Activated CD8-positive, alpha-beta memory T cell treated with anti-CD3 and anti-CD28 coated beads for 36 hours (primary cell): Measurements from ENCODE around the gene RDH5. TPM values are rescaled to one million over a fixed set of nuclear protein-coding genes. Genes with fewer than 3 reads are reported as not detected.

Source experiments
- CTCF ChIA-PET: fragments of 350-600 bp; sonication (Branson Sonifier 250); formaldehyde crosslinking; loops from one replicate; lab custom pipeline; 2021; ENCODE audit warnings: antibody characterized with exemption; lab: Charles Lee
- POLR2A ChIA-PET: fragments of 350-600 bp; sonication (Branson Sonifier 250); formaldehyde crosslinking; loops from one replicate; lab custom pipeline; 2021; ENCODE audit warnings: antibody characterized with exemption; lab: Charles Lee
- total RNA-seq, 2 experiments: library from RNA; stranded (reverse); gene quantifications; one replicate each; pipeline ENCODE4 v1.2.3, GENCODE V29; 2021

The RDH5 gene
- total RNA-seq, 2 experiments from 2014 or later: 4.9 to 5.2 TPM

DNA sequence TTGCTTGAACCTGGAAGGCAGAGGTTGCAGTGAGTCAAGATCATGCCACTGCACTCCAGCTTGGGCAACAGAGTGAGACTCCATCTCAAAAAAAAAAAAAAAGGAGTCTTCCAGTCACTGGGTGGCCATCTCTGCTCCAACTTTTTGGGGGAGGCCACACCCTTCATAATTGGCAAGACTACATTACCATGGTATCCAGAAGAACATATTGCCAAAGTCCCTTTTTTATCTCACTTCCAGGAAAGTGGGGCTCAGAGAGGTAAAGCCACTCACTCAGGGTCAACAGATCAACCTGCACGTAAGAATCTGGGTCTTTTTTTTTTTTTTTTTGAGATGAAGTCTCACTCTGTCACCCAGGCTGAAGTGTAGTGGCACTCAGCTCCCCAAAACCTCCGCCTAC is 13.7 kb downstream of the RDH5 start:
- CTCF ChIA-PET: interaction anchor here (0.8 kb wide), 1 partner anchor 52 kb away, joined by 4 read pairs; a partner anchor contains a TSS
- POLR2A ChIA-PET: interaction anchor here (0.8 kb wide), 1 partner anchor 17 kb away, joined by 7 read pairs; no protein-coding TSS in a partner anchor

GRCh38 chr12:55734595-55734994 is 14.4 kb downstream of the RDH5 start:
- CTCF ChIA-PET: interaction anchor here (1.1 kb wide), 1 partner anchor 29 kb away, joined by 4 read pairs; no protein-coding TSS in a partner anchor
- POLR2A ChIA-PET: interaction anchor here (0.8 kb wide), 1 partner anchor 18 kb away, joined by 7 read pairs; no protein-coding TSS in a partner anchor

- ChIA-PET CTCF (interaction anchor here (1.6 to 4.0 kb wide), 2 partner anchors 7 to 12 kb away, joined by 14 to 38 read pairs; partner anchors contain the start of gene CD63), POLR2A (no interaction called here)
Observed at GRCh38 chr12:55736076-55736475, 15.9 kb downstream of the RDH5 start.

DNA sequence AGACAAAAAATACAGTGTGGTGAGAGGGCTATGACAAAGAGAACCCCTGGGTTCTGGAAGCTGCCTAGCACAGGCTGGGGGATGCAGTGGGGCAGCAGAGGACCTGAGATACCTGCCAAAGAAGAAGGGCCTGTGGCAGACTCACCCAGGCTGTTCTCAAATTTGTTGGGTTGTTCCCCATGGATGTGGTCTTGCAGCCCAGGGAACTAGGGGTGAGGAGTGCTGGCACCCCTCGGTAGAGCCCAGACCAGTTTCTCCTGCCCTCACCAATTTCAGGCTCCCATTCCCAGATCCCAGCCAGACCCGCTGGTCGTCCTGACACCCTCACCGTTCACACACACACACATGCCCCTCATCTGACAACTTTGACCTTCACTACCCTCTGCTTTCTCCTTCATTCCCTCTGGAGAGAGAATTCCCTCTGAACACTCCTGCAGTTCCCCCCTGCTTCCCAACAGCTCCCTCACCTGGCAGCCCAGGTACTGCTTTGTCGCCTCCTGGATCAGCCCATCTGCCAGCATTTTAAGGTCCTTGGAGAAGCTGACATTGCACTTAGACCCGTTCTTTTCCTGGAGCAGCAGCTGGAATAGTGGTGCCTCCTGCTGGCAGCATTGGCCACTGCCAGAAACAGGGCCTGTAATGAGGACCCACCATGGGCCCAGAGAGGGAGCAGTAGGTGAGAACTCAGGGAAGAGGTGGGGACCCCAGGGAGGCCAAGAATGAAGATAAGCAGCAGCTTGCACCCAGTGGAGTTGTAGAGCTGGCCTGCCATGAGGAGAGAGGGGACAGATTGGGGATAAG is 16.8 kb downstream of the RDH5 start:
- ChIA-PET CTCF (interaction anchor here (0.5 to 4.0 kb wide), 13 partner anchors 8 to 203 kb away, joined by 3 to 38 read pairs (median 9); partner anchors contain the start of genes BLOC1S1, CD63 and DGKA), POLR2A (interaction anchor here (0.7 kb wide), 1 partner anchor 10 kb away, joined by 13 read pairs; no protein-coding TSS in a partner anchor)

DNA sequence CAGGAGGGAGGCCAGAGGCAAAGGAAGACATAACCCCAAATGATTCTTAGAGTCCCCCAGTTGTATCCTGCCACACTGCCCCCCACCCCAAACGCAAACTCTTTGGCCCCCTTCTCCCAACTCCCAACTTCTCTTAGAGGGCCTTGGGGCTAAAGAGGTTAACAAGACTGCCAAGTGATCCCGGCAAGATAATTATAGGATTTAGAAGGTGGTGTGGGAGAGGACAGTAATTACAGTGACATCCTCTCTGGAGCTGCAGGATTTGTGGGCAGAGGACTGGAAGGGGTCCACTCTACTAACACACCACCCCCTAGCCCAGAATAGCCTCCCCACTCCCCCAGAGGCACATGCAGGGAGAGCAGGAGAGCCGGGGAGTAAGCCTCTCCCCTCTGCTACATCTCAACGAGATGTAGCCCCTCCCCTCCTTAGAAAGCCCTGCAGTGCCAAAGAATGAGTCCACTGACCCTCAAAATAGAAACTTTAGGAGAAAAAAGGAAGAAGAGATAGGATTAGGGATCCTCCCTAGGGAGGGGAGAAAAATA is 17.5 kb downstream of the RDH5 start:
- ChIA-PET POLR2A (interaction anchor here (0.7 to 2.0 kb wide), 2 partner anchors 8 to 9 kb away, joined by 8 to 13 read pairs; no protein-coding TSS in a partner anchor), CTCF (interaction anchor here (0.6 to 4.0 kb wide), 17 partner anchors 9 to 223 kb away, joined by 3 to 38 read pairs (median 8); partner anchors contain the start of genes BLOC1S1, CD63, DGKA and RDH5)

DNA sequence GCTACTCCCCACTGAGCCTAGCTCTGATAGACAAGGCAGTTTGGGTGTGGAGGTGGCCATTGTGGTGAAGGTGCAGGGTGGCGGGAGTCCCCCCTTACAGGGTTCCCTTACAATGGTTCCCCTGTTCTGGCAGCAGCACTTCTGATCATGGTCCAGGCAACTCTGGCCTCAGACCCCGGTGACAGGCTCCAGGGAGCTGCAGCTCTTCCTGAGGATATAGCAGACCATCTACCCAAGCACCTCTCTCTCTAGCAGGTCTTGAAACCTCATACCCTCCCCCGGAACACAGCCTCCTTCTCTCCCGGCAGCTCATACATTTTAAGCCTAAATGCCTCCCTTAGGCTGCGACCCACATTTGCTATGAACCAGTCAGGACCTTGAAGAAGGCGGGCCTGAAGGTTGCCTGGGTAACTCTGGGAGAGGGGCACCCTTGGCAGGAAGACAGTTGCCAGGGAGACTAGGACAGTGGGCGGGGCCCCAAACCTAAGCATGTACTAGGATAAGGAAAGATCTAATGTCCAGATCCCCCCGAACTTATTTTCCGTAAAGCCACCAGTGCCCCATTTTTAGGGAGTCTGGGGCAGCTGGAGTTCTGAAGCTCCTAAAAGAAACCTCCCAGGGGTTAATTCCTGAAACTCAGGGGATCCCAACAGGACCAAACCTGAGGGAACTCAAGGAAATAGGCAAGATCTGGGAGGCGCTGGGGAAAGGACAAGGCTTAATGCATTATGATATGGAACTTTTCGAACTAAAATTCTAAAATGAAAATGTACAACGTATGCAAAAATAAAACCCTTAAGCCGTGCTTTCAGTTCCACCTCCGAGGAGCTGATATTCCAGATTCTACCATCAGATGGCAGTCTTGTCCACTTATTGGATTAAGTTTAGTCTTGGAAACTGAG is 18.2 kb downstream of the RDH5 start:
- ChIA-PET POLR2A (interaction anchor here (2.0 kb wide), 1 partner anchor 9 kb away, joined by 8 read pairs; no protein-coding TSS in a partner anchor), CTCF (interaction anchor here (0.6 to 4.0 kb wide), 27 partner anchors 9 to 451 kb away, joined by 3 to 38 read pairs (median 5); partner anchors contain the start of genes BLOC1S1, CD63, DGKA and IKZF4)

- CTCF ChIA-PET: interaction anchor here (0.7 to 4.0 kb wide), 24 partner anchors 9 to 450 kb away, joined by 3 to 38 read pairs (median 4); partner anchors contain the start of genes BLOC1S1, CD63, DGKA and IKZF4
Observed at GRCh38 chr12:55739025-55739378, 18.8 kb downstream of the RDH5 start.

DNA sequence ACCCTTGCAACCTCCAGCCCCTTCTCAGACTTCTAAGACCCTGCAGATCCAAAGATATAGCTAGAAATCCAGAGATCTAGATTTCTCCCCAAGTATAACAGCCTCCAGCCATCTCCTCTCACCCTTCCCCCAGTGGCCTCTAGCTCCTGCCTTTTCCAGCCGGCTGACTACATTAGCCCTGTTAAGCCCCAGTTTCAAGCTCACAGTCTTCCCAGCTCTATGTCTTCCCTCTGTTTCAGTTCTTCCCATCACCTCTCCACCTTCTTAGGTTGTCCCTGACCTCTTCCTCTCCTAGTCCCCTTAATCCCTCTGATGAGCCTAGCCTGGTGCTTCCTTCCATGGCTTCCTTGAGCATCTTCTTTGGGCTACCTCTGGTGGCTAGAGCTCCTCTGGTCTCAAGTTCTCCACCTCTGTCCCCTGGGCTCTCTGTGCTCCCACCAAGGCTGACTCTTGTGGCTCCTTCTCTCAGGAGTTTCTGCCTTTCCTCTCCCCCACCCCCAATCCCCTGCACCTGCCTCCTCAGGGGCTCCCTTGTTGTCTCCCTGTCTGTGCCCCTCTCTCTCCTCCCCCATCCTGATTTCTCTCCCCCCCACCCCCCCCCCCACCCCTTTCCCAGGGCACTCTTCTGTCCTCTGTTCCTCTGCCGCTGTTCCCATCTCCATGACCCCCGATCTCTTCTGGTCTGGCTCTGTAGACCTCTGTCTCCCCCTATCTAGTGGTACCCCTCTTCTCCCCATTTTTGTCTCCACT is 21.9 kb downstream of the RDH5 start:
- POLR2A ChIA-PET: interaction anchor here (0.9 kb wide), 1 partner anchor 13 kb away, joined by 3 read pairs; the partner anchor contains the start of gene CD63
- CTCF ChIA-PET: interaction anchor here (0.9 to 1.0 kb wide), 2 partner anchors 194 to 198 kb away, joined by 3 read pairs; no protein-coding TSS in a partner anchor

More at GRCh38 chr12:55739025-55739378, 18.8 kb downstream of the RDH5 start:
- POLR2A ChIA-PET: interaction anchor here (2.0 kb wide), 1 partner anchor 9 kb away, joined by 8 read pairs; no protein-coding TSS in a partner anchor

DNA sequence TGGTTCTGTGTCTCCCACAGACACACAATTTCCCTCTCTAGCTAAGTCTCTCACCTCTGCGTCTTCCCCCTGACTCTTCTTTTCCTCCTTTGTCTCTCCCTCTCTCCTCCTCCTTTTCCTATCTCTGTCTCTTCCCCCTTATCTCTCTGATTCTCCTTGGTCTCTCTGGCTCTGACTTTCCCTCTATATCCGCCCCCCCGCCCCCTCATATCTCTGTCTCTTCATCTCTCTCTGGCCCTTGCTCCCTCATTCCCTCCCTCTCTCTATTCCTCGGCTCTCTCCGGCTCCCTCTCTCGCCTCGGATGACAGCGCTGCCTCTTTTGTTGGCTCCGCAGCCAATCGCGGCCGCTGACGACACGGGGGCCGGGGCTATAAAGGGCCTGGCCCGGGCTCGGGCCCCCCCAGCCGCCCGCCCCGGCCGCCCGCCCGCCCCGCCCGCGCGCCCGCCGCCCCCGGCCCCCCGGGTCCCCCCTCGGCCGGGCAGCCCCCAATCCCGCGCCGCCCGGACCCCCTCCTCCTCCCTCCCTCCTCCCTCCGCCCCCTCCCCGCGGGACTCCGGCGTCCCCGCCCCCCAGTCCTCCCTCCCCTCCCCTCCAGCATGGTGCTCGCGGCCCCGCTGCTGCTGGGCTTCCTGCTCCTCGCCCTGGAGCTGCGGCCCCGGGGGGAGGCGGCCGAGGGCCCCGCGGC is 22.7 kb downstream of the RDH5 start, which contains the start of gene GDF11:
GDF11 (plus strand) TSS at position 404 of the 687 bp plus-strand sequence; CDS start at position 599, 195 bp downstream.
- POLR2A ChIA-PET: interaction anchor here (0.9 to 1.3 kb wide), 3 partner anchors 14 to 82 kb away, joined by 3 to 5 read pairs (median 4); partner anchors contain the start of genes CD63, ORMDL2 and SARNP

GRCh38 chr12:55743406-55744339 is 23.5 kb downstream of the RDH5 start:
- ChIA-PET CTCF (interaction anchor here (0.9 to 1.3 kb wide), 7 partner anchors 9 to 185 kb away, joined by 3 to 6 read pairs (median 3); no protein-coding TSS in a partner anchor), POLR2A (interaction anchor here (0.6 to 1.3 kb wide), 4 partner anchors 10 to 81 kb away, joined by 3 to 8 read pairs (median 4); partner anchors contain the start of genes ORMDL2 and SARNP)

More for the DNA sequence above, 22.7 kb downstream of the RDH5 start, which contains the start of gene GDF11:
- CTCF ChIA-PET: interaction anchor here (0.9 to 1.3 kb wide), 4 partner anchors 13 to 197 kb away, joined by 3 to 4 read pairs (median 3); no protein-coding TSS in a partner anchor

DNA sequence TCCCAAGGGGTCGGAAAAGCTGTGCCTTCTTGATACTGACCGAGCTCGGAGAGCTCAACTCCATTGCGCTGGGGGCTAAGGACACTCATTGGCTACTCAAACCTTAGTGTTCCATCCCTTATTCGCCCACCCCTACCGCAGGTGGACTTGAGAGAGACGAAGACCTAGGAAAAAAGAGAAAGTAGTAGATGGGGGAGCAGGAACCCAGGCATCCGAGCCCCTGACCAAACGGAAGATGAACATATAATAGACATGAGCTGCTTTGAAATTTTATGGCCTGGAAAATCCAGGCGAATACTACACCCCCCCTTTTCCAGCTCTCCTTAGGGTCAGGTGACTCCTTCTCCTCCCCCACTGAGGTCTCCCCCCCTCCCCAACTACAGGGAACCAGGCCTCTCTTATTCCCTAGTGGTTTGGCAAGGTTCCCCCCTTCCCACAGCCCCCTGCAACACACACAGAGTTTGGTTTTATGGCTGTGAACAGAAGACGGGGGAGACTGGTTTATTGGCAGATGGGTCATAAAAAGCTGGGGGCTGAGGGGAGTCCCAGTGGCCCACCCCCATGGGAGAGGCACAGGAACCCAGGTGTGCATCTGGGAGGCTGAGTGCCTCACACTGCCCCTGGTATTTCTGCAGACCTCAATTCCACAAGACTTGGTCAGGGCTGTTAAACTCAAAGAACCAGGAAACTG is 24.3 kb downstream of the RDH5 start:
- ChIA-PET POLR2A (interaction anchor here (0.6 to 1.3 kb wide), 5 partner anchors 9 to 360 kb away, joined by 3 to 8 read pairs (median 4); partner anchors contain the start of genes ORMDL2, PA2G4 and SARNP), CTCF (interaction anchor here (0.5 to 1.3 kb wide), 7 partner anchors 9 to 182 kb away, joined by 3 to 7 read pairs (median 3); no protein-coding TSS in a partner anchor)

DNA sequence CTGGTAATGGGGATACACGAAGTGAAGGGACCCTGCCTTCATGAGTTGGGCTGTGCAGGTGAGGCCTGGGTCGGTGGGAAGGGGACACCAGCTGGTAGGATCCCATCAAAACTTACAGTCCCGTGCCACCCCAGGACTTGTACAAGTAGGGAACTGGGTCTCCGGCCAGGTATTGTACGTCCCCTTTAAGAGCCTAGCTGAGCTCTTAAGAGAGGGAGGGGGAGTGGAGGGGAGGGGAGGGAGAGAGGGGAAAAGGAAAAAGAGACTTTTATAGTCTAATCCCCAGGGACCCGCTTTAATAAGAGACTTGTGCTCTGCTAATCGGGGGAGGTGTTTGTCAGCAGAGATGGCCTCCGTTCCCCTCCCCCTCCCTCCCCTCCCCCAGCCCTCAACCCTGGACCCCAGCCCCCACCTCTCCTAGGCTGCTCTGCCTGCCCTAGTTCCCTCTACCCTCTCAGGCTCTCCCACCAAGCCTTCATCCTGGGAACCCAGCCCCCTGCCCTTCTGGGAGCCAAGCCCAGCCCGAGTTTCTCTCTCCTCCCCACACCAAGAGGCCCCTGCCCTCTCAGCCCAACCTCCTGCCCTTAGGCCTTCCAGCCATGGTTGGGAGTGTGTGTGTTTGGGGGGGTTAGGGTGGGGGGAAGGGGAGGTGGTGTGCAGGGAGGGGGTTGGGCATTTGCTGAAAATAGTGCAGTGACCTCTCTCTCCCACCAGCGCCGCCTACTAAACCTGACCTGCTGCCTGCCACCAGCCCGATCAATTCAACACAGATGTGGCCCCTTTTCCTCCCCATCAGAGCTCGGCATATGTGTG is 25.4 kb downstream of the RDH5 start:
- POLR2A ChIA-PET: interaction anchor here (0.6 kb wide), 1 partner anchor 180 kb away, joined by 3 read pairs; no protein-coding TSS in a partner anchor
- CTCF ChIA-PET: interaction anchor here (0.5 to 1.3 kb wide), 3 partner anchors 7 to 59 kb away, joined by 4 to 7 read pairs (median 6); partner anchors contain the start of gene CD63

DNA sequence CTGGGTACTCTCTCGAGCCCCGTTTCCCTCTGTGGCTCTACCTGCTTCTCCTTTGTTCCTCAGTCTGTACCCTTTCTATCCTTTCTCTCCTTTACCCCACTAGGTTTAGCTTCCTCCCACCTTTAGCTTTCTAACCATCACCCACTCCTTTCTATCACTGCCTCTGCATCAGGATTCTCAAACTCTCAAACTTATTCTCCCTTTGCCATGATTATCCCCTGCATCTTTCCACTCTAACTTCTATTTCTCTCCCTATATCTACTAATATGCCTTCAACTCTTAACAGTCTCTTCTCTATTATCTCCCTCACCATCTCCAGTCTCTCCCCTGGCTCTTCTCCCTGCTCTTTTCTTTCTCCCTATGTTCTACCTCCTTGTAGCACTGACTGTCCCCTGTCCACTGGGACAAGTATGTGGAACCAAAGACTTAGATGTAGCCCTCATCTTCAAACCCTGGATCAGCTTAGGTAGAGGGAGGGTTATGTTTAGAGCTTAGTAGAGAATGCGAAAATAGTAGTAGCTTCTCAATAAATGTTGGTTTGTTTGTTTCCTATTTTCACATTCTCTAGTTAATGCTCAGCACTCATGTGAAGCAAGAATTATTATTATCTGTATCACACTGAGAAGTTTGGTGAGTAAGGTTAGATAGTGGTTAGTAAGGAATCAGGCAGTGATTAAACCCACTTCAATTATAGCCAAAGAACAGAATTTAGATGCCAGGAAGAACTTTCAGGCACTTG is 26.1 kb downstream of the RDH5 start:
- CTCF ChIA-PET: interaction anchor here (0.7 to 2.5 kb wide), 4 partner anchors 10 to 1493 kb away, joined by 3 to 10 read pairs (median 4); partner anchors contain the start of gene CD63
- POLR2A ChIA-PET: interaction anchor here (0.7 to 1.4 kb wide), 2 partner anchors 9 to 16 kb away, joined by 3 to 13 read pairs; no protein-coding TSS in a partner anchor
